EH (cell line): Measurements from ENCODE around the gene MKX.

Experiments
- DNase-seq: peaks from one replicate; pipeline ENCODE4 v3.0.0-alpha.2; 2015; ENCODE audit warnings: low read depth

Gene MKX

GRCh38 chr10:27742195-27743011 lies 3.2 kb downstream of the MKX start:
- peak; percentile 90 for DNase-seq

GRCh38 chr10:27741173-27742091 lies 4.2 kb downstream of the MKX start:
- DNase-seq = no peak

DNA sequence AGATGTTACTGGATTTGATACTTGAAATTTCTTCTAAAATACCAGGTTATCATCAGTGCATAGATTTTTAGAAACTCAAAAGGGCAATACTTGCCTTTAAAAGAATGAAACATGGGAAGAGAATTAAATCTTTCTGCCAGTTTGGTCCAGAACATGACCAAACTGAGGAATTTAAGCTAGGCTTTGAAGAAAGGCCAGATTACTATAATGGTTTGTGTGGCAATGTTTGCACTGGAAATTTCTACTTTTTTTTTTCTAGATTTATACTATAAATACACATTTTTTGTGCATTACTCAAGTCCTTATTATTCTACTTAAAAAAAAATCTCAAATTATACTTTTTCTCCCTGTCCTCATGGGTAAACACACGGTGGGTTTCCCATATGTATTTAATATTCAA lies 9.2 kb downstream of the MKX start:
- peak; percentile 54 for DNase-seq

GRCh38 chr10:27730041-27730440 lies 15.6 kb downstream of the MKX start:
- no peak for DNase-seq

GRCh38 chr10:27728338-27728737 lies 17.3 kb downstream of the MKX start:
- no peak for DNase-seq

- peak; percentile 38 for DNase-seq
Measured at GRCh38 chr10:27724287-27724686, 21.3 kb downstream of the MKX start.

DNA sequence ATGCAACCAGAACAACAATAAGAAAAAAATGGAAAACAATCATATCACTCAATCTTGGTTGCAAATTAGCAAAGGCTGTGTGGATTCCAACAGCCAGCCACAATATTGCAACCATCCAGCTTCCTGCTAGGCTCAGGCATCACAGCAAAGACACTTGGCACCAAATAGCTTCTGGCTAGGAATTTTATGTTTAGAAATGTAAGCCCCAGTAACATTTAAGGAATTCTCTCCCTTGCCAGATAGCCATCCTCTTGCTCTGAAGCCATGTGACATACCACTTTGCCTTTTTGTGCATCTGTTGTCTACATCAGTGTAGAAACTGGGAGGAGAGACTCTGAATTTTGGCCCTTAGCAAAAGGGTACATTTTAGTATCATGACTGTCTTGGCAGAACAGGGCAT lies 22.2 kb downstream of the MKX start:
- DNase-seq = peak; percentile 95

GRCh38 chr10:27720529-27720928 lies 25.1 kb downstream of the MKX start:
- peak; percentile 80 for DNase-seq

DNA sequence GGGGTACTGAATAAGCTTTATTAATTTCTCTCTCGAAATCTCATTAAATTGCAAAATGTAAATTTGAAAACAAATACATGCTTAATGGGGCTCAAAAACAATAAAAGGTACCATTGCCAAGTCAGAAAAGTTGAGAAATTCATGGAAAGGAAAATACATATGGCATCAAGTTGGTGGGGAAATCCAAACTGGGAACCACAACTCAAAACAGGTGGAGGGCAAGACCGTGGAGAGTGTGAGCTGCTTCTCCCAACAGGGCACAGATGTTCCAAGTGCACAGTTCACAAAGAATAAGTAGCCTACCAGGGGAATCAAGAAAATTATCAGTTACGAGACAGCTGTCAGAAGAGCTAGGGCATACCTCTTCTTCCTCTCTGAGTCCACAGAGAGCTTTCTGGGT lies 26.6 kb downstream of the MKX start:
- no peak for DNase-seq

DNA sequence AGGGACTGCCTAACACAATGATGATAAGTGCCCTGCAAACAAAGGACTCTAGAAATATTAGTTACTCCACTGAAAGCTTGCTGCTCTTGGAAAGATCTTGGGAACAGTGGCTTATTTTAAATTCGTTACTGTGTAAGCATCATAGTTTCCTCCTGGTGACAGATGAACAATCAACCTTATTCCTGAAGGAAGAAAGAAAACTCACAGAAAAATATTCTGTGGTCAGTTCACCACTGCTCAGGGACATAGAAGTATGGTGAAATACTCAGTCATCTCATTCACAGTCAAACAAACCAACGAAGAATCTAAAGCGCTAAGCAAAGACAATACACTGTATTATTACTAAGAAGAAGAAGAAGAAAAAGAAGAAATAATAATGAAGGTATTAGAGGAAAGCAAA lies 27.8 kb downstream of the MKX start:
- no peak for DNase-seq

GRCh38 chr10:27717224-27717623 lies 28.4 kb downstream of the MKX start:
- DNase-seq = peak; percentile 29

DNA sequence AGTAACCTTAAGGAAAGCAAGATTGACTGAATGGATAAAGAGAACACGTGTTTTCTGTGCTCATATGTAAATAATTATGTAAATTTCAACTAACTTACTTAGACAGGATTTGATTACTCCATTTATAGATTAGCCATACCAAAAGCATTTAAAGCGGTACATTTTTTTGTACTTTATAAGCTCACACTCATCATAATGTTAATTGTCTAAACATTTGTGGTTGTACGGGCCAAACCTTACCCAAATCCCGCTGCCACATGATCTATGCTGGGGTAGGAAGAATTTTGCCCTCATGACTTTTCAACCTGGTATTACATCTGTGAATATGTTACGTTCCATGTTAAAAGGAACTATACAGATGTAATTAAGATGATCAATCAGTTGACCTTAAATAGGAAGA lies 29.1 kb downstream of the MKX start:
- DNase-seq = peak; percentile 65

DNA sequence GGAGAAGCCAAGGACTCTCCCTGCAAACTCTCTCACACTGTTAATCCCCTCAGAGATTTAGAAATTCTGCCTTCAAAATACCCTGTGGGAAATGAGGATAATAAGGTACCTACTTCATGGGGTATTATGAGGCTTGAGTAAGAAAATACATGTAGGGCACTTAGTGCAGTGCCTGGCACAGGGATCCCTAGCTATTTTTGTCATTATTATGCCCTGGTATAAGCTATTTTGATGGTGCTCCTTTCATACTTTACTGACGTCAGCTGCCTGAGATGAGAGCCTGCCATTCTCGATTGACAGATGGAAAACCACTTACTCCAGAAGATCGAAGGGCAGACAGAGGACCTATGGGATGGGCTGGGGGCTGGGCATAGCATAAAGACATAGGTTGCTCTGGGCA lies 30.1 kb downstream of the MKX start:
- DNase-seq = no peak

GRCh38 chr10:27714349-27714748 lies 31.3 kb downstream of the MKX start:
- DNase-seq = peak; percentile 38

DNA sequence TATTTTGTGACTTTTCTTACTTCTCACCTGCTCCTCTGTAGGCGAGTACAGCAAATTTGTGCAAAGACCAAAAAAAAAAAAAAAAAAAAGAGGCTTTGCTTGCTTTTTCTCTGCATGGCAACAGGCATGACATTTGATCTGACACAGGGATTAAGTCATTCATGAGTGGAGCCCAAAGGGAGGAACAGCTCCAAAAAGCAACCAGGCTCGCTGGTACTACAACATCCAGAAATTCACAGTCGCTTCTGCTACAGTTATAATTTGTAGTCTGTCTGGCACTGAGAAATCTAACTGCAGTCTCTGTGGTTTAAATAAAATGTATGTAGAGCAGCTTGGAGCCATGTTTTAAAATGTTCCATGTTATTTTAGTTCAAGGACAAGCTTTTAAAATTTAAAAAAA lies 31.7 kb downstream of the MKX start:
- peak; percentile 38 for DNase-seq

DNA sequence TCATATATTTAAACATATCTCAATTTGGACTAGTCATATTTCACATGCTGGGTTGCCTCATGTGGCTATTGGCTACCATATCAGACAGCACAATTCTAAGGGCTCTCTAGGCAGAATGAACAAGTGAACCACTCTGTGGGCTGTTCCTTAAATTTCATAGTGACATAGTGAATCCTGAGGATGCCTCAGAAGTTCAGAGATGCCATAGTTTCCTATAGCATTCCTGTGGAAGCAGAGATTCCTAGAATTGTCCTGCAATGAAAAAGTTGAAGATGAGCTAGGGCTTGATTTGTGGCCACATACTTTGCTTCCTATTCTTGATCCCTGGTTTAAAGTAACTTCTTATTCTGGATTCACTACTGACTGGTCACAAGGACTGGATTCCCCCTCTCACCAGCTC lies 35.6 kb downstream of the MKX start:
- peak; percentile 80 for DNase-seq

- DNase-seq = no peak
Measured at GRCh38 chr10:27709304-27709703, 36.3 kb downstream of the MKX start.

- peak; percentile 16 for DNase-seq
Measured at GRCh38 chr10:27701938-27702537, 43.6 kb downstream of the MKX start.

DNA sequence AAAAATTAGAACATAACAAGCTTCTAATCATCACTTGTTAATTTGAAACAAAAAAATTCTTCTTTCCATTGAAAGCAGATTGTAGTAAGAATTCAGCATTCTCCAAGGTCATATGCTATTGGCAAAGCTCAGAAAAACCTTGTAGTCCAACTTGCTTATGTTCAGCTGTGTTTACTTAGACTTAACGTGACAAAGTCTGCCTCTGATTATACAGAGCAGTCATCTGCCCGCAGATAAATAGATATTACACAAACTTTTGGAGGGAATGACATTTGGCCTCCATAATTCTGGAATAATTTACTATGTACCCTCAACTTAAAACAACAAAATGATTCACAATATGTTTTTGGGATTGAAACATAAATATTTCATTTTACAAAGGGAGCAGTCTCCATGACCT lies 45.8 kb downstream of the MKX start:
- peak; percentile 44 for DNase-seq

- DNase-seq = no peak
Measured at GRCh38 chr10:27698961-27699360, 46.7 kb downstream of the MKX start.

DNA sequence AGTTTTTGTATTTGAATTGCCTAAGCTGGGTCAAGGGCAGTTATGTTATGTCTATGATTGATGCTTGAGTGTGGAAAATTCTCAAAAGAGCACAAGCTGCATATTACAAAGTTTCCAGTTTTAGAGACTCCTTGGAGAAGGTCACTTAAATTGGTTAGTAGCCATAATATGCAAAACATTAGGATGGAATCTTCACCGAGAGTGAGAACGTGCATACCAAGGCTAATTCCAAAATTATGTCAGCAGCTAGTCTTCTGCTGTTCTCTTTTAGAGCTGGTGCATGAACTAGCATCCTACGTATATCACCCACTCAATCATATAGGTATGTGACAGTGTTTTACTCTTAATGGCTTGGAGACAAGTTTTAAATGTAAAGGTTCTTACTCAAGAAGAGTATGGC lies 49.2 kb downstream of the MKX start:
- peak; percentile 19 for DNase-seq

DNA sequence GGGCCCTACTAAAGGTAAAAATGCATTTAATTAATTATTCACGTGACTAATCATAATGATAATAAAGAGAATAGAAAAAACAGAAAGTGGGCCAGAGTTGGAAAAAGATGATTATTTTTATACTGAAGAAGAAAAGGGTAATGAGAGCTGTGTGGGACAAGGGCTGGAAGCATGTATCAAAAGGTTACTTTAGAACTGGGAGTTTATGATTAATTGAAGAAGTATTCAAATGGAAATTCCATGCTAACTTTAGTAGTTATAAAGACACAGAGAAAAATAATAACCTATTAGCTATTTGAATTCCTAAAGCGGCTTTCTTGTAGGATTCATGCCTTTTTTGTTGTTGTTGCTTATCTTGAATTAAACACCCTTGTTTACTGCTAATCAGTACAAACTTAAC lies 49.9 kb downstream of the MKX start:
- peak; percentile 69 for DNase-seq

- DNase-seq = peak; percentile 35
Measured at GRCh38 chr10:27695088-27695487, 50.5 kb downstream of the MKX start.
